ENCODE measurements around the gene MAN1A1.

The MAN1A1 gene

DNA sequence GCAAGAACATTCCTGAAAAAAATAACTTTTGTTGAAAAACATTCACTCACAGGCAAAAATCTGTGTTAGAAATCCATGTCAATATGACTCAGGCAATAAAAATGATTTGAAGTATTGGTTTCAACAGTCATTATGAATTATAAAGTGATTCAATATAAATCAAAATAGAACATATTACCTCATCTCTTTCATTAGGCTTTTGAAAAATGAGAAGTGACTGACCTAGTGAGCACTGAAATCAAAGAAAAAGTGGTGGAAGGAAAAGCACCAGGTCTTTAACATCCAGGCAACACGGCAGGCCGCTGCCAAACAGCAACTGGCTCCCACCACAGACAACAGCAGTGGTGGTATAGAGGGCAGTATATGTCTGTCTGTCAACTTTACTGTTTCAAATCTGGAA lies 68.9 kb downstream of the MAN1A1 start:
- TF ChIP-seq CEBPB (IDR thresholded peaks at IDR 0.05), result no peak
- TF ChIP-seq FOXM1 (IDR thresholded peaks at IDR 0.05; ENCODE audit: borderline replicate concordance, low read depth), result no peak
- TF ChIP-seq, protein P1, sequence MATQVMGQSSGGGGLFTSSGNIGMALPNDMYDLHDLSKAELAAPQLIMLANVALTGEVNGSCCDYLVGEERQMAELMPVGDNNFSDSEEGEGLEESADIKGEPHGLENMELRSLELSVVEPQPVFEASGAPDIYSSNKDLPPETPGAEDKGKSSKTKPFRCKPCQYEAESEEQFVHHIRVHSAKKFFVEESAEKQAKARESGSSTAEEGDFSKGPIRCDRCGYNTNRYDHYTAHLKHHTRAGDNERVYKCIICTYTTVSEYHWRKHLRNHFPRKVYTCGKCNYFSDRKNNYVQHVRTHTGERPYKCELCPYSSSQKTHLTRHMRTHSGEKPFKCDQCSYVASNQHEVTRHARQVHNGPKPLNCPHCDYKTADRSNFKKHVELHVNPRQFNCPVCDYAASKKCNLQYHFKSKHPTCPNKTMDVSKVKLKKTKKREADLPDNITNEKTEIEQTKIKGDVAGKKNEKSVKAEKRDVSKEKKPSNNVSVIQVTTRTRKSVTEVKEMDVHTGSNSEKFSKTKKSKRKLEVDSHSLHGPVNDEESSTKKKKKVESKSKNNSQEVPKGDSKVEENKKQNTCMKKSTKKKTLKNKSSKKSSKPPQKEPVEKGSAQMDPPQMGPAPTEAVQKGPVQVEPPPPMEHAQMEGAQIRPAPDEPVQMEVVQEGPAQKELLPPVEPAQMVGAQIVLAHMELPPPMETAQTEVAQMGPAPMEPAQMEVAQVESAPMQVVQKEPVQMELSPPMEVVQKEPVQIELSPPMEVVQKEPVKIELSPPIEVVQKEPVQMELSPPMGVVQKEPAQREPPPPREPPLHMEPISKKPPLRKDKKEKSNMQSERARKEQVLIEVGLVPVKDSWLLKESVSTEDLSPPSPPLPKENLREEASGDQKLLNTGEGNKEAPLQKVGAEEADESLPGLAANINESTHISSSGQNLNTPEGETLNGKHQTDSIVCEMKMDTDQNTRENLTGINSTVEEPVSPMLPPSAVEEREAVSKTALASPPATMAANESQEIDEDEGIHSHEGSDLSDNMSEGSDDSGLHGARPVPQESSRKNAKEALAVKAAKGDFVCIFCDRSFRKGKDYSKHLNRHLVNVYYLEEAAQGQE (IDR thresholded peaks at IDR 0.05; ENCODE audit: low read depth), result no peak
- TF ChIP-seq ZBTB7A (IDR thresholded peaks at IDR 0.05; ENCODE audit: low read depth), result no peak
- no peak for TF ChIP-seq TAF1 (IDR thresholded peaks at IDR 0.05; ENCODE audit: low read depth)

DNA sequence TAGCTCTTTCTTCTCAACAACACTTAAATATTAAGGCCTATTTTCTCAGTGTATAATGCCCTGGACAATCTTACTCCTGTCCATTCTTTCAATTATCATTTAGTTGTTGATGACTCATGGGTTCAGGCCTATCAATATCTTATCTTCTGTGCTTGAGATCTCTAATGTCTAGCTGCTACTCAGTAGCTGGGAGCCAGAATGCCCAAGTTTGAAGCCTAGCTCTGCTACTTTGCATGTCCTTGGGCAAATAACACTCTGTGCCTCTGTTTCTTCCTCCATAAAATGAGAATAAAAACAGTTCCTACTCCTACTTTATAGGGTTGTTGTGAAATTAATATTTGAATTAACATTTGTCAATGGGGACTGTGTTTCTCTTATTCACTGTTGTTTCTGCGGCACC lies 69.5 kb downstream of the MAN1A1 start:
- TF ChIP-seq CREB1 (IDR thresholded peaks at IDR 0.05; ENCODE audit: low read depth) (no peak), CEBPB (IDR thresholded peaks at IDR 0.05) (no peak), NFIC (IDR thresholded peaks at IDR 0.05) (no peak), ZBTB7A (IDR thresholded peaks at IDR 0.05; ENCODE audit: low read depth) (no peak), TCF12 (IDR thresholded peaks at IDR 0.05; ENCODE audit: low read depth) (no peak), TEAD4 (IDR thresholded peaks at IDR 0.05) (no peak), RAD21 (IDR thresholded peaks at IDR 0.05; ENCODE audit: low read depth) (no peak), EGR1 (IDR thresholded peaks at IDR 0.05) (no peak), YY1 (IDR thresholded peaks at IDR 0.05; ENCODE audit: low read depth) (no peak), TAF1 (IDR thresholded peaks at IDR 0.05; ENCODE audit: low read depth) (no peak), FOXM1 (IDR thresholded peaks at IDR 0.05; ENCODE audit: borderline replicate concordance, low read depth) (no peak), EP300 (IDR thresholded peaks at IDR 0.05; ENCODE audit: borderline replicate concordance) (no peak)
- TF ChIP-seq, protein P2, sequence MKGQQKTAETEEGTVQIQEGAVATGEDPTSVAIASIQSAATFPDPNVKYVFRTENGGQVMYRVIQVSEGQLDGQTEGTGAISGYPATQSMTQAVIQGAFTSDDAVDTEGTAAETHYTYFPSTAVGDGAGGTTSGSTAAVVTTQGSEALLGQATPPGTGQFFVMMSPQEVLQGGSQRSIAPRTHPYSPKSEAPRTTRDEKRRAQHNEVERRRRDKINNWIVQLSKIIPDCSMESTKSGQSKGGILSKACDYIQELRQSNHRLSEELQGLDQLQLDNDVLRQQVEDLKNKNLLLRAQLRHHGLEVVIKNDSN (IDR thresholded peaks at IDR 0.05), result no peak
- TF ChIP-seq, protein P1 (IDR thresholded peaks at IDR 0.05; ENCODE audit: low read depth), result no peak
- TF ChIP-seq, protein P3, sequence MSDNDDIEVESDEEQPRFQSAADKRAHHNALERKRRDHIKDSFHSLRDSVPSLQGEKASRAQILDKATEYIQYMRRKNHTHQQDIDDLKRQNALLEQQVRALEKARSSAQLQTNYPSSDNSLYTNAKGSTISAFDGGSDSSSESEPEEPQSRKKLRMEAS (IDR thresholded peaks at IDR 0.05), result no peak

DNA sequence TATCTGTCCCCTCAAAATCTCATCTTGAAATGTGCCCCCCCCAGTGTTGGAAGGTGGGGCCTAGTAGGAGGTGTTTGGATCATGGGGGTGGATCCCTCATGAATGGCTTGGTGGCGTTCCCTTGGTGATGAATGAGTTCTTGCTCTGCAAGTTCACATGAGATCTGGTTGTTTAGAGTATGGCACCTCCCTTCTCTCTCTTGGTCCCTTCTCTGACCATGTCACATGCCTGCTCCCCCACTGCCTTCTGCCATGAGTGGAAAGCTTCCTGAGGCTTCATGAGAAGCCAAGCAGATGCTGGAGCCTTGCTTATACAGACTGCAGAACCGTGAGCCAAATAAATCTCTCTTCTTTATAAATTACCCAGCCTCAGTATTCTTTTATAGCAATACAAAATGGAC lies 70.9 kb downstream of the MAN1A1 start:
- TF ChIP-seq FOXM1 (IDR thresholded peaks at IDR 0.05; ENCODE audit: borderline replicate concordance, low read depth) (no peak), CREB1 (IDR thresholded peaks at IDR 0.05; ENCODE audit: low read depth) (no peak), YY1 (IDR thresholded peaks at IDR 0.05; ENCODE audit: low read depth) (no peak), TAF1 (IDR thresholded peaks at IDR 0.05; ENCODE audit: low read depth) (no peak), TEAD4 (IDR thresholded peaks at IDR 0.05) (no peak), ZBTB7A (IDR thresholded peaks at IDR 0.05; ENCODE audit: low read depth) (no peak), TCF12 (IDR thresholded peaks at IDR 0.05; ENCODE audit: low read depth) (no peak), EGR1 (IDR thresholded peaks at IDR 0.05) (no peak), RAD21 (IDR thresholded peaks at IDR 0.05; ENCODE audit: low read depth) (no peak), EP300 (IDR thresholded peaks at IDR 0.05; ENCODE audit: borderline replicate concordance) (no peak), NFIC (IDR thresholded peaks at IDR 0.05) (no peak), CEBPB (IDR thresholded peaks at IDR 0.05) (no peak)
- TF ChIP-seq, protein P1 (IDR thresholded peaks at IDR 0.05; ENCODE audit: low read depth), result no peak
- TF ChIP-seq, protein P3 (IDR thresholded peaks at IDR 0.05), result no peak
- TF ChIP-seq, protein P2 (IDR thresholded peaks at IDR 0.05), result no peak

DNA sequence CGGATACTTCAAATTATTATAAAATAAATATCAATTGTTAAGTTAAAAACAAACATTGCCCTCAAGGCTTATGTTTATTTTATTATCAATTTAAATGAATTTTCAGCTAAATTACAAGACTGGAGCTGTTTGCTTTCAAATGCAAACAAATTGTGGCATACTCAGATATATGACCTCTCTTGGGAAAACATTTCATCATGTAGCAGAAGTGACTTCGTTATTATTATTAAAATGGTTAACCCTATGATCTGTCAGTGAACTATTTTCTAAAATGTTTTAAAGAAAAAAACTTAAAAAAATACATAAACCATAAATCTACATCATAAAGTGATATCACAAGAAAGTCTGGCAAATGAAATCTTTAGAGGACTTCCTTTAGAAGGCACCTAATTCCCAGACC lies 72.5 kb downstream of the MAN1A1 start:
- TF ChIP-seq TCF12 (IDR thresholded peaks at IDR 0.05; ENCODE audit: low read depth) (no peak), TAF1 (IDR thresholded peaks at IDR 0.05; ENCODE audit: low read depth) (no peak), FOXM1 (IDR thresholded peaks at IDR 0.05; ENCODE audit: borderline replicate concordance, low read depth) (no peak), RAD21 (IDR thresholded peaks at IDR 0.05; ENCODE audit: low read depth) (no peak), CREB1 (IDR thresholded peaks at IDR 0.05; ENCODE audit: low read depth) (no peak), CEBPB (IDR thresholded peaks at IDR 0.05) (no peak), EP300 (IDR thresholded peaks at IDR 0.05; ENCODE audit: borderline replicate concordance) (no peak), ZBTB7A (IDR thresholded peaks at IDR 0.05; ENCODE audit: low read depth) (no peak), EGR1 (IDR thresholded peaks at IDR 0.05) (no peak), YY1 (IDR thresholded peaks at IDR 0.05; ENCODE audit: low read depth) (no peak), TEAD4 (IDR thresholded peaks at IDR 0.05) (no peak), NFIC (IDR thresholded peaks at IDR 0.05) (no peak)
- TF ChIP-seq, protein P2 (IDR thresholded peaks at IDR 0.05), result no peak
- TF ChIP-seq, protein P1 (IDR thresholded peaks at IDR 0.05; ENCODE audit: low read depth), result no peak
- TF ChIP-seq, protein P3 (IDR thresholded peaks at IDR 0.05), result no peak

All from Ishikawa (cell line).